Panc1 (cell line): Measurements from ENCODE around the gene RIOK1.

Source experiments
- CTCF ChIP-seq: fragments of 450-650 bp; IDR thresholded peaks from 2 replicates; pipeline ENCODE4 v1.5.1; 2017; ENCODE audit warnings: mild to moderate bottlenecking
- POLR2AphosphoS5 ChIP-seq: IDR thresholded peaks from 2 replicates; pipeline ENCODE4 v1.6.1; 2012; ENCODE audit warnings: mild to moderate bottlenecking, low read depth, low read length, moderate library complexity
- SIN3A ChIP-seq: IDR thresholded peaks from 2 replicates; pipeline ENCODE4 v1.6.1; 2012; ENCODE audit warnings: low read depth, mild to moderate bottlenecking, low read length, moderate library complexity, borderline replicate concordance; ENCODE audit not compliant: insufficient read depth
- TCF7L2 ChIP-seq: IDR thresholded peaks from 2 replicates; pipeline ENCODE4 v1.6.1; 2011; ENCODE audit warnings: mild to moderate bottlenecking, low read depth, low read length, inconsistent platforms
- TF ChIP-seq, protein P1 (sequence below), 2 experiments: IDR thresholded peaks; 2 replicates each; pipeline ENCODE4 v1.6.1; 2011 to 2012; ENCODE audit warnings: low read depth in 2 of 2, control low read depth in 1 of 2, low read length in 1 of 2, mild to moderate bottlenecking in 1 of 2, moderate library complexity in 1 of 2; ENCODE audit not compliant: insufficient read depth in 1 of 2

DNA sequence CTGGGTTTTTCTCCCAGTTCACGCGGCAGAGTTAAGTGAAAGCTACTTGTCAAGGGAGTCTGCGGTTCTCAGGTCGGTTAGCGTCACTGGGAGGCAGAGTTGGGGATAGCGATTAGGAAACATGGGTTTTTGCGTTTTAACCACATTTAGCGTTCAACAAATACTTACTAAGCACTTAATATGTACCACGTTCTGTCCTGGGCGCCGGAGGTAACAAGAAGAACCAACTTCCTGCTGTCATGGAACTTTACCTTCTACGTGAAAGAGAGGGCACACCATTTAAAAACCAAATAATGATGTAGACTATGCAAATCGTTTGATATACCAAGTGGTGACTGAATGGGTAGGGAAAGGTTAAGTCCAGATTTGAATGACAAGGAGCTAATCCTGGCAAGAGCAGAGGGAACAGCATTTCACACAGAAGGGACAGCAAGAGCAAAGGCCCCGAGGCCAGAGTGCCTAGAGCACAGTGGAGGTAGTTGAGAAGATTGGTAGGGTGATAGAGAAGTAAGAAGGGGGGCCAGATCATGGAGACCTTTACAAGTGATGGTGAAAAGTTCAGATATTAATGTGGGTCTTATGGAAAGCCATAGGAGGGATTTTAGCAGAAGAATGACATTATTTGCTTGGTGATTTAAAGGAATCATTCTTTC lies 744 bp downstream of the RIOK1 start:
- TF ChIP-seq CTCF (no peak; the same call in 1 of the 2 replicates), POLR2AphosphoS5 (no peak), SIN3A (no peak), TCF7L2 (no peak)
- TF ChIP-seq, protein P1, sequence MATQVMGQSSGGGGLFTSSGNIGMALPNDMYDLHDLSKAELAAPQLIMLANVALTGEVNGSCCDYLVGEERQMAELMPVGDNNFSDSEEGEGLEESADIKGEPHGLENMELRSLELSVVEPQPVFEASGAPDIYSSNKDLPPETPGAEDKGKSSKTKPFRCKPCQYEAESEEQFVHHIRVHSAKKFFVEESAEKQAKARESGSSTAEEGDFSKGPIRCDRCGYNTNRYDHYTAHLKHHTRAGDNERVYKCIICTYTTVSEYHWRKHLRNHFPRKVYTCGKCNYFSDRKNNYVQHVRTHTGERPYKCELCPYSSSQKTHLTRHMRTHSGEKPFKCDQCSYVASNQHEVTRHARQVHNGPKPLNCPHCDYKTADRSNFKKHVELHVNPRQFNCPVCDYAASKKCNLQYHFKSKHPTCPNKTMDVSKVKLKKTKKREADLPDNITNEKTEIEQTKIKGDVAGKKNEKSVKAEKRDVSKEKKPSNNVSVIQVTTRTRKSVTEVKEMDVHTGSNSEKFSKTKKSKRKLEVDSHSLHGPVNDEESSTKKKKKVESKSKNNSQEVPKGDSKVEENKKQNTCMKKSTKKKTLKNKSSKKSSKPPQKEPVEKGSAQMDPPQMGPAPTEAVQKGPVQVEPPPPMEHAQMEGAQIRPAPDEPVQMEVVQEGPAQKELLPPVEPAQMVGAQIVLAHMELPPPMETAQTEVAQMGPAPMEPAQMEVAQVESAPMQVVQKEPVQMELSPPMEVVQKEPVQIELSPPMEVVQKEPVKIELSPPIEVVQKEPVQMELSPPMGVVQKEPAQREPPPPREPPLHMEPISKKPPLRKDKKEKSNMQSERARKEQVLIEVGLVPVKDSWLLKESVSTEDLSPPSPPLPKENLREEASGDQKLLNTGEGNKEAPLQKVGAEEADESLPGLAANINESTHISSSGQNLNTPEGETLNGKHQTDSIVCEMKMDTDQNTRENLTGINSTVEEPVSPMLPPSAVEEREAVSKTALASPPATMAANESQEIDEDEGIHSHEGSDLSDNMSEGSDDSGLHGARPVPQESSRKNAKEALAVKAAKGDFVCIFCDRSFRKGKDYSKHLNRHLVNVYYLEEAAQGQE (IDR thresholded peaks at IDR 0.05; ENCODE audit: insufficient read depth in 1 of 2, low read depth in 2 of 2, low read length in 1 of 2): no peak
